Activated CD8-positive, alpha-beta memory T cell treated with anti-CD3 and anti-CD28 coated beads for 36 hours (primary cell): Measurements from ENCODE around the gene SYTL3. TPM values are rescaled to one million over a fixed set of nuclear protein-coding genes. Genes with fewer than 3 reads are reported as not detected.
"Not testable (repeated sequence)": the region's sequence is repeated elsewhere in the genome, so short reads cannot be mapped to it uniquely, and the experiment has no call there.

ENCODE experiments used
- CTCF ChIA-PET: fragments of 350-600 bp; sonication (Branson Sonifier 250); formaldehyde crosslinking; loops from one replicate; lab custom pipeline; 2021; ENCODE audit warnings: antibody characterized with exemption; lab: Charles Lee
- POLR2A ChIA-PET: fragments of 350-600 bp; sonication (Branson Sonifier 250); formaldehyde crosslinking; loops from one replicate; lab custom pipeline; 2021; ENCODE audit warnings: antibody characterized with exemption; lab: Charles Lee
- total RNA-seq, 2 experiments: library from RNA; stranded (reverse); gene quantifications; one replicate each; pipeline ENCODE4 v1.2.3, GENCODE V29; 2021

The SYTL3 gene
- total RNA-seq, 2 experiments from 2014 or later: 119 to 124 TPM

DNA sequence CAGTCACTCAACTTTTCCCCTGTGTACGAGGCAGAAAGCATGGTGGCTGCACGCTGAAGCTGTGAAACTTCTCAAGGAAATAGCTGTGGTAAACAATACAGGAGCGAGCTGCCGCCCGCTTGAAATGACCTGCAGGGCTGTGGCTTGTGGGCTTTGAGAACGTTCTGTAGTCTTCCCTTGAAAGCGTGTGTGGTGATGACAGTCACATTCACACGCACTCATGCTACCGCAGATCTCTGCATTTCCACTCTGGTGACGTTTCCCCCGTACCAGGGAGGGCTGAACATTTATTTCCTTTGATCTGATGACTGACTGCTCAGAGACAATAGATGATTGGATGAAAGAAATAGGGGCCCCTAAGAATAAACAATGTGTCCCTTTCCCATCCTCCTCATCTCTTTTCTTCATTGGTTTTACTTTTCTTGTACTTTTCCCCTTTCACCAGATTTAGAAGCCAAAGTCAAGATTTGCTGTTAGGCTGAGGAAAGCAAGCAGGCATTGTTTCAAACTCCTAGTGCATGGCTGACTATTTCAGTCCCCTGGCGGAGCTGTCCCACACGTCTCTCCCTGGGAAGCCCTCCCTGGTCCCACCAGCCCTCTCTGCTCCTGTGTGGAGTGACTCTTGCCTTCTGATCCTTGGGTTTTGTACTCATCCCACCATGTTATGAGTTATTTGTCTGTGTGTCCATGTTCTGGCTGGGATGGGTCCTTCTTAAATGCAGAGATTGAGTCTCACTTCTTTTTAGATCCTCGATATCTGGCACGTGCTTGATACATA lies 3.9 kb downstream of the SYTL3 start:
- POLR2A ChIA-PET: interaction anchor here (0.6 to 1.9 kb wide), 6 partner anchors 10 to 454 kb away, joined by 3 to 53 read pairs (median 4); partner anchors contain the start of gene DYNLT1
- CTCF ChIA-PET: interaction anchor here (1.0 to 2.5 kb wide), 3 partner anchors 9 to 37 kb away, joined by 3 to 10 read pairs (median 7); partner anchors contain the start of gene DYNLT1

DNA sequence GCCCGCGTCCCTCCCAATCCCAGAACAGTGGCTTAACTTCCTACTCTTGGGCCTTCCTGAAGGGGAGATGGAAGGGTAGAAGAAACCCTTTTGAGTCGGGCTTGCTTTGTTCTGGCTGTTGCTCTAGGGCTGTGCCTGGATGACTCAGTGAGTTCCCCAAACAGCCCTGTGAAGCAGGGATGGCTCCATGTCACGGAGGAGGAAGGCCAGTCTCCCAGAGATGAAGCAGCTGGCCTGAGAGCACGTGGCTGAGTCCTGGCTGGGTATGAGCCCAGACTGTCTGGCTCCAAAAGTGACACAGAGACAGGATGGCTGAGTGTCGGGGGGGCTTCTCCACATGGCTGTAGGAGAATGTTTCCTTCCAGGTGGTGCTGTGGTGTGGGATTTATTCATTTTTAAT lies 4.6 kb downstream of the SYTL3 start:
- ChIA-PET POLR2A (interaction anchor here (1.2 kb wide), 1 partner anchor 11 kb away, joined by 4 read pairs; no protein-coding TSS in a partner anchor), CTCF (interaction anchor here (2.5 kb wide), 1 partner anchor 36 kb away, joined by 7 read pairs; no protein-coding TSS in a partner anchor)

DNA sequence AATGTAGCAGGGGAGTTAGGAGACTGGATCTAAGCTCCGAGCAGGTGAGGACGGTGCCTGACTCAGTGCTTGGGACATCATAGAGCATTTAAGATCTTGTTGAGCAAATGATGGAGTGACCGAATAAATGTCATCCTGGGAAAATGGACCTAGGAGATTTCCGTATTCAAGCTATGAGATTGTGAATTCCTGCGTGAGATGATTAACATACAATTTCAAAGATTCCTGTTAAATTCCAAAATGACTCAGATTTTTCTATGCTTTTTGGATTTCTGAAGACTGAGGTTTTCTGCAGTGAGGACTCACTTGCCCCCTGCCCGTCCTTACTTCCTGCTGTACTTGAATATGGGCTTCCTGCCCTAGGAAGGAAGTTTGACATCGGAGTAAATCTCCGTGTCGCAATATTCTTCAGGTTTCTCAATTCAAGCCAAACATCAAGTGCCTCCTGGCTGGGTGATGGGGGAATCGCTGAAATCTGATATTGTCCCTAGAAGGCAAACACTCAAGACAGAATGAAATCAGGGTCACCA lies 5.2 kb downstream of the SYTL3 start:
- ChIA-PET CTCF (no interaction called here), POLR2A (interaction anchor here (1.2 kb wide), 1 partner anchor 12 kb away, joined by 4 read pairs; no protein-coding TSS in a partner anchor)

DNA sequence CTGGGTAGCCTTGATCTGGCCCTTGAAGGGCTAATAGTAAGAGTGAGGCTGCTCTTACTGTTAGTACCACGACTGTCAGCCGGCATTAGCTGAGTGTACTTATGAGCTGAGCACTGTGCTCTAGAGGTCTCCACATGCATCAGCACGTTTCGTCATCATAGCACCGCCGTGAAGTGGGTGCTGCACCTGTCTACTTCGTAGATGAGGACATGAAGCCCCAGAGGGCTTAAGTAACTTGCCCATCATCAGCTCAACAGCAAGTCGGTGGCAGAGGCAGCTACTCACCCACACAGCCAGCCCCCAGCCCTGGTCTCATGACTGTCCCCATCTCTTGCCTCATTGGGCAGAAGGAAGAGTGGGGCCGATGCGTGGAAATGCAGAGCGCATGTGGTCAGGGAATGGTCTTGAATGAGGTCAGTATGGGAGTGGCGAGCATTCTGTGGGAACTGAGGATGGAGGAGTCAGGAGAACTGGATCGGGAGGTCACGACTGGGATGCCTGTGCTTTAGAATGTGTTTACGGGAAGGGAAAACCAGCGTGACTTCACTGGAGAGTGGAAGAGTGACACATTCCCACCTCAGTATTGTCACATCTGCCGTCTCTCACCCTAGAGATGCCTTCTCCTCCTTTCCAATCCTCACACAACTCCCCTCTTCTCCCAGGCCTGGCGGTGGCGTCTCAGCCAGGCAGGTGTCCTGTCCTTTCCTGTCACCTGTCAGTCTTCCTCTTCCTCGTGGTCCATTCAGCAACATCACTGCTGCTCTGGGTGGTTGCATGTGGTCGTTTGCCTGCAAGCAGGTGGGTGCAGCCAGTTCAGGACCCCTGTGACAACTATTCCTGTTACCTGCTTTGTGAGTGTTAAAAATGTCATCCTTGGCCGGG lies 6.0 kb downstream of the SYTL3 start:
- ChIA-PET CTCF (no interaction called here), POLR2A (interaction anchor here (0.5 to 1.2 kb wide), 2 partner anchors 13 to 24 kb away, joined by 4 to 5 read pairs; no protein-coding TSS in a partner anchor)

DNA sequence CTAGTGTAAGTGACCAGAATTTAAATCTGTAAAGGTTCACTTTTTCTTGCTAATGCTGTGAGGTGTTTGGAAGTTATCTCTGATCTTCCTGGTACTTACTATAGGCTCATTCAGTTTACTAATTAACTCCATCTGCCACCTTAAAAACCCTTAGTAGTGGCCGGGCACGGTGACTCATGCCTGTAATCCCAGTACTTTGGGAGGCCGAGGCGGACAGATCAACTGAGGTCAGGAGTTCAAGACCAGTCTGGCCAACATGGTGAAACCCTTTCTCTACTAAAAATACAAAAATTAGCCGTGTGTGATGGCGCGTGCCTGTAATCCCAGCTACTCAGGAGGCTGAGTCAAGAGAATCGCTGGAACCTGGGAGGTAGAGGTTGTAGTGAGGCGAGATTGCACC lies 7.1 kb downstream of the SYTL3 start:
- POLR2A ChIA-PET, CTCF ChIA-PET: not testable (repeated sequence)

DNA sequence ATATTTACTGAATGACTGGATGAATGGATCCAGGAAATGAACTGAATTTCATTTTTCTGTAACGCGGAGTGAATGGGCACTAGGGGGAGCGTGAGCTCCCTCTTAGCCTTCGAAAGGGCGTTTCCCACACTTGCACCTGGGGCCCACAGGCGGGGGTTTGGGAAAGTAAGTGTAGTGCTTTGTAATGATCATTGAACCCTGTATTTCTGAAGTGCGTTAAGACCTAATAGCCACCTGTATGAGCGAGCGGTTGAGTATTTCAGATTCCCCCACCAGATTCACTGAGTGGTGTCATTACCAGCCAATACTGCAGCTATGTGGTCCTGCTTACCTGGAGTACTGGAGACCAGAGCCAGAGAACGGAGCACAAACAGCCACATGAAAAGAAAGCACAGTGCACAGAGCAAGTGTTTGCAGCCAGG lies 10.5 kb downstream of the SYTL3 start:
- CTCF ChIA-PET: interaction anchor here (0.8 to 2.1 kb wide), 4 partner anchors 15 to 39 kb away, joined by 3 to 6 read pairs (median 4); no protein-coding TSS in a partner anchor
- POLR2A ChIA-PET: interaction anchor here (3.2 kb wide), 1 partner anchor 17 kb away, joined by 12 read pairs; the partner anchor contains the start of gene DYNLT1

DNA sequence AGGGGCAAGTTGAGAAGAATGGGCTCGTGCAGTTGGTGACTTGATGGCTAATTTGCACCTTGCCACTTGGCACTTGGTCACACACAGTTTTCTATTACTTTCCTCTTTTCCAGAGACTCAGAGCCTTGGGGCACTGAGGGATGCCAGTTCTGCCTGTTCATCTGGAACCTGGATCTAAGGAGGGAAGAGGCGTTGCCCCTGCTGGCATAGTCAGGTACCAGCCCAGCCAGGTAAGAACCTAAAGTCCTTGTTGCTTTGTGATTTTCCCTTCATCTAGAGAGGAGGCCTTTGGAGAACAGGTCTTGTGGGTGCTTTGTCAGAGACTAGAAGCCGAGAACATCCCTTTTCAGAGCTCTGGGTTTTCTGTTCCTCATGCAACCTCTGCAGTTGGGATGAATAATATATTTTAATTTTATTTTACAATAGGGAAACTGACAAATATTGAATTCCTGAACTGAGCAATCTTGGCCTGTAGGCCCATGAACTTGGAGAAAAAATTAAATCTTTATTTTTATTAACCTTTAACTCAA lies 11.4 kb downstream of the SYTL3 start:
- CTCF ChIA-PET: no interaction called here
- POLR2A ChIA-PET: interaction anchor here (3.2 kb wide), 1 partner anchor 17 kb away, joined by 12 read pairs; the partner anchor contains the start of gene DYNLT1

DNA sequence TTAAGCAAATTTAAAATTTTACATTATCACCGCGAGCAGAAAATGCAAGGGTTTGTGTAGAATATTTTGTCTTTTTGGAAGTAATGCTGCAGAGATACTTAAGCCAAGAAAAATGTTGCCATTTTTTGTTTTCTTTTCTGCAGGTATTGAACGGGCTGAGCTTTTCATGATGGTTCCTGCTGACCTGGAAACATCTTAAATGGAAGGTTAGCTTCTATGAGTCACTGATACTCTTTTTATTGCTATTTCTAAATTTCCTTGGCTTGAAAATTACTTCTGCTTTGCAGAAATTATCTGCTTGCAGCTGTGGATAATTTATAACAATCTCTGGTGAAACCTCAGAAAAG lies 12.7 kb downstream of the SYTL3 start:
- POLR2A ChIA-PET: no interaction called here
- CTCF ChIA-PET: interaction anchor here (1.0 to 1.8 kb wide), 2 partner anchors 16 to 29 kb away, joined by 3 to 4 read pairs; no protein-coding TSS in a partner anchor

DNA sequence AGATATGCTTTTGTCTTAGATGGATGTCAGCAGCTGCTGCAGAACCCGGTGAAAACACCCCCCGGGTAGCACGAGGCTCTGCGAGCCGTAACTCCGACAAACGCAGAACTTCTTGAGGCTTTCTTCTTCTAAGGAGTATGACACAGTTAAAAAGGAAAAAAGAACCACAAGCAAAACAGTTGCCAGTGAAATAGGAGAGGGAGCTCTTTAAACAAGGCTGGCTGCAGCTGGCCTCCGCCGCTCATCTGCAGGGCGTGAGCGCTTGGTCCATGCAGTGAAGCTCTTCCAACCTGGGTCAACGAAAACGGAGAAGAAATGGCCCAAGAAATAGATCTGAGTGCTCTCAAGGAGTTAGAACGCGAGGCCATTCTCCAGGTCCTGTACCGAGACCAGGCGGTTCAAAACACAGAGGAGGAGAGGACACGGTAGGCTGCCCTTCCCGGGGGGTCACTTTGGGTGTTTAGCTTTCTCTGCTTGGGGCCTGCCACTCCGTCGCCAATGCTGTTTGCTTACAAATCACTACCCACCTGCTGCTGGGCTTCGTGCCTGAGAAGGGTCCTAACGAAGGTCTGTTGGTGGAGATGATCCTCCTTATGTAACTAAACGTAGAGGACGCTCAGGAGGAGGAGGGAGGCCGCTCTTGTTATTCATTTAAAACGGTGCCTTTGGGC lies 13.2 kb downstream of the SYTL3 start:
- CTCF ChIA-PET: interaction anchor here (1.8 kb wide), 1 partner anchor 16 kb away, joined by 3 read pairs; no protein-coding TSS in a partner anchor
- POLR2A ChIA-PET: no interaction called here

DNA sequence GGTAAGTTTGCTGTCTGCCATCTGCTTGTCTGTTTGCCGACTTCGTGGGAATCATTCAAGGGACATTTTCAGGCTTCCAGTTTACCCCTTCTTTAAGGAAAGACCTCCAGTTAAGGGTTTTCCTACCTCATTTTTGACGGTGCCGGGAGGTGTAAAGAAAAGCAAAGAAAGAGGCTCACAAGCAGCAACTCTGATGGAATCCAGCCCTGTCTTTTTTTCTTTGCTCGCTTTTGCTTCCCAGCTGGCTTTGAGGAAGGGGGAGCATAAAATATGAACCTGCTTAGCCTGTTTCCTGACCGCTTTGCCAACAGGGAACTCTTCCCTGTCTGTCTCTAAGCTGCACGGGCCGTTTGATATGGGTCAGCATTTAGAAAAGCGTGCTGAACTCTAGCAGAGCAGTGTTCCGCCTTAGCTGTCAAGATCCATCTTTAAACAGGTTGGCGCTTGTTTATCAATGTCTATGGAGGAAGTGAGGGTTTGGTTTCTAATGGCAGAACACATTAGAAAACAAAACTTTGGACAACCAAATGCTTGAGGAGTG lies 13.8 kb downstream of the SYTL3 start:
- ChIA-PET CTCF (interaction anchor here (1.0 to 1.8 kb wide), 2 partner anchors 17 to 28 kb away, joined by 3 to 4 read pairs; no protein-coding TSS in a partner anchor), POLR2A (no interaction called here)

DNA sequence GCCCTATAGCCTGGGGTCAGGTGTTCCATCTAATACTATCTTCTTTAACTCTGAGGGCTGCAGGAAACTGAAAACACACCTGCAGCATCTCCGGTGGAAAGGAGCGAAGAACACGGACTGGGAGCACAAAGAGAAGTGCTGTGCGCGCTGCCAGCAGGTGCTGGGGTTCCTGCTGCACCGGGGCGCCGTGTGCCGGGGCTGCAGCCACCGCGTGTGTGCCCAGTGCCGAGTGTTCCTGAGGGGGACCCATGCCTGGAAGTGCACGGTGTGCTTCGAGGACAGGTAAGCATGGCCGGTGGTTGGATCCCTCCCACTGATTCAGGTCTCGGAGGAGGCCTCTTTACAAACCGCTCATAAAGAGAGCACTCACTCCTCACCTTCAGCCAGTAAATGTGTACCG lies 15.5 kb downstream of the SYTL3 start:
- ChIA-PET CTCF (no interaction called here), POLR2A (no interaction called here)

DNA sequence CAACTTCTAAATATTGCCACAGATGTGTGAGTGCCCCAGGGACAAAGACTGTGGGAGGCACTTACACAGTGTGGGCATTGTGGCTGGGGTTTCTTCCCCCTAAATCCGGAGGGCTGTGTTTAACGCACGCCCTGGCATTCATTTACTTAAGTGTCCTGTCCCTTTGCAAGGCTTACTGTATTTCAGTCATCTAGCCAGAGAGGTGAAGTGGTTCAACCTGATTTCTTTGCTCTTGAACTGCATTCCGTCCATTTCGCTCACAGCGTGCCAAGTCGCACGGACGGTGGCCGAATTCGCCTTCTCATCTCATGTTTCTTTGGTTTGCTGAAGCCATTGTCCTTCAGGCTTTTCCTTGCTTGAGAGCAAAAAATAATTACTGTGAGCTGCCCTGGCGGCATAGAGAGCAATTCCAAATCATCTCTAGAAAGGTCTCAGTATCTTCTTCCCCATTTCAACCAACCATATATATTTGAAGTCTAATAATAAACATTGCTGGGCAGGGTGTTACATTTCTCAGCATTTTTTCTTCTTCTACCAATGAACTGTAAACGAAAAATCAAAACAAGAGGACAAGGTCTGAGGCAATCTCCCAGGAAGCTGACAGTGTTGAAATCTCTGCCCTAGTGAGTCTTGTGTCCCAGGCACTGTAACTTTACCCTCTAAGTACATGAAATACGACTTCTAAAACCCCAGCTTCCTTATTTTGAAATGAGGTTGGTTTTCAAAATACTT lies 16.9 kb downstream of the SYTL3 start:
- ChIA-PET POLR2A (interaction anchor here (0.6 kb wide), 2 partner anchors 11 to 153 kb away, joined by 4 to 7 read pairs; partner anchors contain the start of gene EZR), CTCF (no interaction called here)

DNA sequence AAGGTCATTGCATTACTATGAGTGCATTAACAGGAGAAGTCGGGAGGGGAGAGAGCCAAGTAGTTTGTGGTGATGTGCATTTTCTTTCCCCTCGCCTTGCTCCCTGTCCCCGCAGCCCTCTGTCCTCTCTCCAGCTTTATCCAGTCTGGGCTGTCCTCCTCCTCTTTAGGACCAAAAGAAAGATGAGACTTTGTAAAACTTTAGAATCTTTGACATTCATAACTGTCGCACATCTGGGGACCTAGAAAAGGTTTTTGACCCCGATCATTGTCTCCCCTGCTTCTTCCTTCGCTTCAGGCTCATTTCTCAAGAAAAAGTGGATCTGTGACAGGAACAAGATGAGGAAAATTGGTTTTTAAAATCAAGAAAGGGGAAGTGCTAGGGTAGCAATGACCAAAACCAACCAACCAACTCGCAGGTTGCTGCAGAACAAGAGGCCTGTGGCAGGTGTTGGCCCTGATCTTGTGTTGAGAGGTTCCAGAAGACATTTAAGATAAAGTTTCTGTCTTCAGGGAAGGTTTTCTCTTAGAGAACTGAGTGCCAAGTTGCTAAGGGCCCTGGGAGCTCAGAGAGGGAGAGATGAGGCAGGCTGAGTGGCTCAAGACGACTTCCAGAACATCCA lies 17.6 kb downstream of the SYTL3 start:
- CTCF ChIA-PET: no interaction called here
- POLR2A ChIA-PET: interaction anchor here (0.6 kb wide), 2 partner anchors 10 to 152 kb away, joined by 4 to 7 read pairs; partner anchors contain the start of gene EZR

DNA sequence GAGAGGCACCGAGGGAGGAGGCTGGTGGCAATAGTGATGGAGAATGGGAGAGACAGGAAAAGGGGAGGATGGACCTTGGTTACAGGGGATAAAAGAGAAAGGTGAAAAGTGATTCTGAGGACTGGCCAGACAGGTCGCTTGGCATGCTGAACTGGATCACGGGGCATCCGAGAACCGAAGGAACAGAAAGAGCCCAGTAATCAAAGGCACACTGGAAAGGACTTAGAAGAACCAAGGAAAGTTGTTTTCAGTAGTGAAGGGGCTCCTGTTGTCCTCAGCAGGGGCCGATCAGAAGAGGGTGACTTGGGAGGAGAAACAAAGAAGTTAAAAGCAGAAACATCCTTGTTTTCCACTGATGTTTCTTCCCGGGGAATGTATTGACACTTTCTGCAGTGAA lies 18.9 kb downstream of the SYTL3 start:
- POLR2A ChIA-PET: no interaction called here
- CTCF ChIA-PET: no interaction called here

DNA sequence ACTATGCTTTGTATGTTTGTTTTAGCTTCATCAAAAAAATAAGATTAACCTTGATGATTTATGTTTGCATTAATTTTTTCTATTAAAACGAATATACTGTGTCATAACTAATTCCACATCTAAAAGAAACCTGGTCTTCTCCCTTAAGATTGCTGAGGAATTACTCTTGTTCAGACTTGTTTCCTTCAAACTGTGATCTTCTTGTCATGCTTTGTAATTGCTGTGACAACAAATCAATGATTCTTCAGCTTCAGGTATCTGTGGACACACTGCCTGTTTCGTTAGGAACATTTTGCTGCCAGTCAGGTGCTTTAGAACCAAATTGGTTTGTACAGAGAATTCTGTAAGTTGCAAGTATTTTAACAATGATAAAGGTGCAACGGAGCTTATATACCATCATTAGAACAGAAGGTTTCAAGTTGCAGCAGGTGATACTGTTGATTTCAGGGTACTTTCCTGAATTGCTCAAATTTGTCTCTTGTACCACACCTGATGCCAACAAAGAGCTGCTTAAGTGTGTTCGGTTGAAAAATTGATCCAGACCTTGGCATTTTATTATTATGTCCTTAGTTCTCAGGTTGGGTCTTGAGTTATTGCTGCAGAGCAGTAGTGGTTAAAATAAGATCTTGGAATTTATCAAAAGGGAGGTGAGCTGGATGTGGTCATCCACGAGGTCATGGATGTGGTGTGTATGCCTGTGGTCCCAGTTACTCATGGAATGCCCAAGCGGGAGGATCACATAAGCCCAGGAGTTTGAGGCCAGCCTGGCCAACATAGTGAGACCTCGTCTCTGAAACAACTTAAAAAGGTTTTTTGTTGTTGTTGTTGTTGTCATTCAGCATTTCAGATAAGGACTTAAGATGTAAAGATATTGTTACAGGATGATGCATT lies 19.5 kb downstream of the SYTL3 start:
- POLR2A ChIA-PET: no interaction called here

DNA sequence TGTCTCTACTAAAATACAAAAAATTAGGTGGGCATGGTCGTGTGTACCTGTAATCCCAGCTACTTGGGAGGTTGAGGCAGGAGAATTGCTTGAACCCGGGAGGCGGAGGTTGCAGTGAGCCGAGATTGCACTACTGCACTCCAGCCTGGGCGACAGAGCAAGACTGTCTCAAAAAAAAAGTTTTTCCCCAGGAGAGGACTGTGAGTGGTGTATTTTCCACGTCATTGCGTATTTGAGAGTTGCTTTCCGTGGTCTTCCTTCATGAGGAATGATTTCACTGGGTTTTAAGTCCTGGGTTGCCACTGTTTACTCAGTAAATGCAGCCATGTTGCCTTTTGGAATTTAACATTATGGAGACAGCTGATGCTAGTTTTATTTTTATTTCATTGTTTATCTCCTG lies 22.3 kb downstream of the SYTL3 start:
- POLR2A ChIA-PET: interaction anchor here (0.7 kb wide), 1 partner anchor 232 kb away, joined by 3 read pairs; no protein-coding TSS in a partner anchor
- CTCF ChIA-PET: not testable (repeated sequence)

More for the DNA sequence above, 19.5 kb downstream of the SYTL3 start:
- CTCF ChIA-PET: no interaction called here
